Type B pancreatic cell (in vitro differentiated cells): Measurements from ENCODE around the gene PHRF1. TPM values are rescaled to one million over a fixed set of nuclear protein-coding genes. Genes with fewer than 3 reads are reported as not detected.

ENCODE experiments used
- DNase-seq: peaks from one replicate; pipeline ENCODE4 v3.0.0; 2021; ENCODE audit warnings: mixed read lengths; ENCODE audit not compliant: unreplicated experiment; ENCODE audit errors: extremely low spot score
- H3K27ac Mint-ChIP-seq: 2 replicates; pipeline ENCODE4 v1.8.0; 2021; ENCODE audit warnings: mild to moderate bottlenecking, mixed read lengths
- H3K27me3 Mint-ChIP-seq: 2 replicates; pipeline ENCODE4 v1.8.0; 2021; ENCODE audit warnings: mixed read lengths
- H3K36me3 Mint-ChIP-seq: 2 replicates; pipeline ENCODE4 v1.8.0; 2021; ENCODE audit warnings: mixed read lengths
- H3K4me1 Mint-ChIP-seq: one replicate; pipeline ENCODE4 v1.8.0; 2021; ENCODE audit warnings: mixed read lengths; ENCODE audit not compliant: unreplicated experiment
- H3K4me3 Mint-ChIP-seq: 2 replicates; pipeline ENCODE4 v1.8.0; 2021; ENCODE audit warnings: mild to moderate bottlenecking, mixed read lengths
- H3K9me3 Mint-ChIP-seq: 2 replicates; pipeline ENCODE4 v1.8.0; 2021; ENCODE audit warnings: mixed read lengths
- total RNA-seq: library from RNA; stranded (reverse); gene quantifications from 2 replicates; pipeline ENCODE4 v1.2.1, GENCODE V29; 2021; ENCODE audit warnings: low replicate concordance
- TF ChIP-seq, protein P1 (sequence below): fragments of 200-600 bp; sonication (generic); conservative IDR thresholded peaks from 2 replicates; pipeline ENCODE4 v1.5.0; 2021; ENCODE audit warnings: antibody characterized with exemption, mild to moderate bottlenecking

Gene PHRF1
- total RNA-seq, 1 donor from 2014 or later, result 38.7 TPM

DNA sequence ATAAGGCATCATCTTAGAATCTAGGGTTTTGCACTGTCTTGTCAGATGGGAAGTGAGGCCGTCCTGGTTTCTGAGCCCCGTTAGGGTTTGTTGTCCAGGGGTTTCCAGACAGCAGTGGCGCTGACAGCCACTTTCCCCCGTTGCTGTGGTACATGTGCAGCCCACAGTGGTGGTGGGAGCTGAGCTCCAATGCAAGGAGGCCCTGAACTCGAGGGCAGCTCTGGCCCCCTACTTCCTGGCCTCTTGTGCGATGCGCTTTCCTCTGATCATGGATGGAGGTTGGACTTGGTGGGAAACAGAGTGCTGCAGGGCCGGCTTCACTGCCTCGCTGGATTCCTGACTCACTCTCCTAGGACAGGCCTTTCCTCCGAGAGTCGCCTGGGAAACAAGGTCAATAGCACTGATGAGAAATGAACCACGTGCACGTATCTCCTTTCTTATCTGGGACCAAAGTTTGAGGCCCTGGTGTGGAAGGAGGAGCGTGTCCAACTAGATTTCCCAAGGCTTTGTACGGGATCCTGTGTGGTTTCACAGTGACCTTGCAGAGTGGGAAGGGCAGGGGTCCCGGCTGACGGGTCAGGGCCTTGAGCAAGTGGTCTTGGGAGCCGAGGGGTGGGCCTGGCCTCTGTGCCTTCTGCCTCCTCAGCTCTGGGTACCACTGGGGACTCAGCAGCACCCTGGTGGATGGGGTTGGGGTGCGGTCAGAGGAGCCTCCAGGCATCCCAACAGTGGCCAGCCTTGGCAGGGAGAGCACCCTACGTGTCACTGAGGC, 3.7 kb downstream of the PHRF1 start:
- Mint-ChIP-seq H3K27ac (peak overlapping the region; percentile 65), H3K4me1 (peaks cover 11% of the 10 kb centered on the region), H3K36me3 (peaks cover 3% of the 10 kb centered on the region), H3K27me3 (peaks cover 2% of the 10 kb centered on the region), H3K4me3 (peak overlapping the region; percentile 73), H3K9me3 (no peaks in the 10 kb centered on the region)
- TF ChIP-seq, protein P1, sequence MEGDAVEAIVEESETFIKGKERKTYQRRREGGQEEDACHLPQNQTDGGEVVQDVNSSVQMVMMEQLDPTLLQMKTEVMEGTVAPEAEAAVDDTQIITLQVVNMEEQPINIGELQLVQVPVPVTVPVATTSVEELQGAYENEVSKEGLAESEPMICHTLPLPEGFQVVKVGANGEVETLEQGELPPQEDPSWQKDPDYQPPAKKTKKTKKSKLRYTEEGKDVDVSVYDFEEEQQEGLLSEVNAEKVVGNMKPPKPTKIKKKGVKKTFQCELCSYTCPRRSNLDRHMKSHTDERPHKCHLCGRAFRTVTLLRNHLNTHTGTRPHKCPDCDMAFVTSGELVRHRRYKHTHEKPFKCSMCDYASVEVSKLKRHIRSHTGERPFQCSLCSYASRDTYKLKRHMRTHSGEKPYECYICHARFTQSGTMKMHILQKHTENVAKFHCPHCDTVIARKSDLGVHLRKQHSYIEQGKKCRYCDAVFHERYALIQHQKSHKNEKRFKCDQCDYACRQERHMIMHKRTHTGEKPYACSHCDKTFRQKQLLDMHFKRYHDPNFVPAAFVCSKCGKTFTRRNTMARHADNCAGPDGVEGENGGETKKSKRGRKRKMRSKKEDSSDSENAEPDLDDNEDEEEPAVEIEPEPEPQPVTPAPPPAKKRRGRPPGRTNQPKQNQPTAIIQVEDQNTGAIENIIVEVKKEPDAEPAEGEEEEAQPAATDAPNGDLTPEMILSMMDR, result no peak
- DNase-seq, result no peak

DNA sequence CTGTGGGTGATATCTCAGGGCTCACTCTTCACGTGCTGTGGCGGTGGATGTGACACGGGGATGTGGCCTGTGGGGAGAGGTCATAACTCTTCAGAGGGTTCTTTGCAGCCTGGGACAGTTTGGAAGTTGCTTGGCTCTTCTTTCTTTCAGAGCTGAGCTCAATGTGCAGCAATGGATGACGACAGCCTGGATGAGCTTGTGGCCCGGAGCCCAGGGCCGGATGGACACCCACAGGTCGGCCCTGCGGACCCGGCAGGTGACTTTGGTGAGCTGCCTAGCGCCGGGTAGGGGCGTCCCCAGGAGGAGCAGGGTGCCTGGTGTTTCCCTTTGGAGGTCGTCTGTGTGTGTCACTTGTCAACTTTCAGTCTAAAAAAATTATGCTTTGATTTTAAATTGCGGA, 5.1 kb downstream of the PHRF1 start:
- peaks cover 9% of the 10 kb centered on the region for H3K4me1 Mint-ChIP-seq
- DNase-seq, result no peak
- TF ChIP-seq, protein P1, result no peak
- peak overlapping the region; percentile 39 for H3K27ac Mint-ChIP-seq
- H3K27me3 Mint-ChIP-seq, result no peaks in the 10 kb centered on the region
- peak overlapping the region; percentile 38 for H3K4me3 Mint-ChIP-seq
- peaks cover 3% of the 10 kb centered on the region for H3K36me3 Mint-ChIP-seq
- H3K9me3 Mint-ChIP-seq, result no peaks in the 10 kb centered on the region

DNA sequence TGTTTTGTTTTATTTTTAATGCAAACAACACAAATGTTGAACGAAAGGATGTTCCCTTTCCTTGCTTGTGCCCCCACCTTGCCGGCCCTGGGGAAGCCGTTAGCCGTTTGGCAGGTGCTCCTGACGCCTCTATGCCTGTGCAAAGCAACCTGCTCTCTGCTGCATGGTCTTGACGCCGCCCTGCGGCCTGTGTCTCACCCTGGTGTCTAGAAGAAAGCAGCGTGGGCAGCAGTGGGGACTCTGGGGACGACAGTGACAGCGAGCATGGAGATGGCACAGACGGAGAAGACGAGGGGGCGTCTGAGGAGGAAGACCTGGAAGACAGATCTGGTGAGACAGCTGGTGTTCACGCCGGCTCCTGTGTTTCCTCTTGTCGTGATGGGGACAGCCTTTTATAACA, 5.5 kb downstream of the PHRF1 start:
- TF ChIP-seq, protein P1, result no peak
- no peaks in the 10 kb centered on the region for H3K9me3 Mint-ChIP-seq

DNA sequence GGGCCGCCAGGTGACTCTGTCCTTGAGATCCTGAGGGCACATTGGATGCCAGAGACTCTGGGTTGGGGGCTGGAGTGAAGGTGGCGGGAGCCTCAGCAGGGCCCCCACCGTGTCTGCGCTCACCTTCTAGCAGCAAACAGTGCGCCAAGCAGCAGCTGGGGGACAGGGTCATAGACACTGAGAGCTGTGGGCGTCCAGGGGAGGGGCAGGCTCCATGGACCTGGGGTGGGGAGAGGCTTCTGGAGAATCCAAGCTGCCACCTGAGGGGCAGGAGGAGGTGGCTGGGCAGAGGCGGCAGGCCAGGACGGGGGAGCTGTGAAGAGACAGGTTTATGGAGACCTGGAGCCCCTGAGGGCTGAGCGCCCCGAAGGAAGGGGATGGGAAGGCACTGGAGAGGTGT, 8.0 kb downstream of the PHRF1 start:
- H3K4me3 Mint-ChIP-seq, result no peak overlapping the region

More for the DNA sequence above, 5.5 kb downstream of the PHRF1 start:
- Mint-ChIP-seq H3K36me3 (peaks cover 3% of the 10 kb centered on the region), H3K27me3 (no peaks in the 10 kb centered on the region), H3K27ac (no peak overlapping the region), H3K4me3 (no peak overlapping the region), H3K4me1 (peaks cover 9% of the 10 kb centered on the region)
- no peak for DNase-seq

DNA sequence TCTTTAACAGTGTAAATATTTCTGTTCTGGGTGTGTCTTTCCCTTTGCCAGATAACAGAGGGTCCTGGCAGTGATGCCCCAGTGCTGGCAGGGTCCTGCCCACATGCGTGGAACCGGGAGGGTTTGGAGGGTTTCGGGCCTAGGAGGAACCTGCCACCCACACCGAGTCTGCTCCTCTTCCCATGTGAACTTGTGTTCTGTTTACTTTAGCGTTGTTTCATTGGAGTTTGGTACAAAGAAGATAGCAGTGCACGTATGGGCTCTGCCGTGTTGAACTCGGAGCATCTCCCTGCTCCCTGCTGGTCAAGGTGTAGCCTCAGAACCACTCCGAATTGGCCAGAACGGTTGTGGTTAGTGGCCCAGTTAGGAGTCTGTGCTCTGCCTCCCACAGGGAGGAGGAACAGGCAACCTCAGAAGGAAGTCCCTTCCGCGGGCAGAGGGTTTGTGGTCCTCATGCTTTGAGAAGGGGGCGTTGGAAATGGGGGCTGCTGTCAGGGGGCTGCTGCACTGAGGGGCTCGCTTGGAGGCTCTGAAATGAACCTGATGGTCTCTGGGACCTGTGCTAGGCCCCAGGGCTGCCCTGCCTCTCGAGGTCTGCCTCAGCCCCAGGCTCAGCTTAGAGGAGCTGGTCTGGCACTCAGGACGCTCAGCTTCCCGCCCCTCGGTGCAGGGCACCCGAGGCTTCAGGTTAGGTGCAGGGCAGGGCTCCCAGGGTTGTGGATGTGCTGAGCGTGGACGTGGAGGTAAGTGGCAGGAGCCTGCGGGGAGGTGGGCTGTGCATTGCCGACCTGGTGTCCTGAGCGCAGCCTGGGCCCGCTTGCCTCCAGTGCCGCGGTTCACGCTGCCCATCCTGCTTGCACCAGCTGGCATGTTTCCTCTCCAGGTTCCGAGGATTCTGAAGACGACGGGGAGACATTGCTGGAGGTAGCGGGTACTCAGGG, 10.4 kb downstream of the PHRF1 start:
- Mint-ChIP-seq H3K4me3 (no peak overlapping the region), H3K4me1 (no peaks in the 10 kb centered on the region), H3K9me3 (no peaks in the 10 kb centered on the region), H3K27me3 (no peaks in the 10 kb centered on the region), H3K27ac (no peak overlapping the region), H3K36me3 (peaks cover 6% of the 10 kb centered on the region)
- DNase-seq, result no peak
- TF ChIP-seq, protein P1, result no peak

More for the DNA sequence above, 8.0 kb downstream of the PHRF1 start:
- Mint-ChIP-seq H3K4me1 (peaks cover 9% of the 10 kb centered on the region), H3K36me3 (peaks cover 5% of the 10 kb centered on the region), H3K9me3 (no peaks in the 10 kb centered on the region), H3K27ac (no peak overlapping the region), H3K27me3 (no peaks in the 10 kb centered on the region)
- TF ChIP-seq, protein P1, result no peak
- DNase-seq, result no peak
